SKM-1 treated with dmso at 0.1 percent for 144 hours (cell line): ENCODE data around the gene ALKBH3.

Experiments used
- DNase-seq: peaks from one replicate; lab custom pipeline; 2025; ENCODE audit not compliant: unreplicated experiment; lab: John Stamatoyannopoulos, UW

ALKBH3 gene

GRCh38 chr11:43880640-43881159 is at the start of gene ALKBH3:
Gene ALKBH3, plus strand, starts transcription at chr11:43880831. Its CDS starts 1,822 bp downstream, at chr11:43882653.
- DNase-seq, result peak; percentile 90

- peak; percentile 7 for DNase-seq
Observed at GRCh38 chr11:43830928-43831440, 49.6 kb upstream of the ALKBH3 start.

GRCh38 chr11:43832536-43832935 is 48.1 kb upstream of the ALKBH3 start:
- no peak for DNase-seq

GRCh38 chr11:43833657-43834073 is 47.0 kb upstream of the ALKBH3 start:
- DNase-seq, result no peak

GRCh38 chr11:43834286-43834685 is 46.3 kb upstream of the ALKBH3 start:
- no peak for DNase-seq

- DNase-seq, result no peak
Observed at GRCh38 chr11:43835104-43835503, 45.5 kb upstream of the ALKBH3 start.

GRCh38 chr11:43837879-43838278 is 42.8 kb upstream of the ALKBH3 start:
- DNase-seq, result no peak

GRCh38 chr11:43842021-43842420 is 38.6 kb upstream of the ALKBH3 start:
- DNase-seq, result no peak

GRCh38 chr11:43845816-43846215 is 34.8 kb upstream of the ALKBH3 start:
- DNase-seq, result no peak

GRCh38 chr11:43852057-43852636 is 28.5 kb upstream of the ALKBH3 start:
- DNase-seq, result peak; percentile 57

- DNase-seq, result no peak
Observed at GRCh38 chr11:43853781-43854180, 26.9 kb upstream of the ALKBH3 start.

GRCh38 chr11:43856993-43857392 is 23.6 kb upstream of the ALKBH3 start:
- DNase-seq, result no peak

- no peak for DNase-seq
Observed at GRCh38 chr11:43861141-43861540, 19.5 kb upstream of the ALKBH3 start.

- no peak for DNase-seq
Observed at GRCh38 chr11:43866520-43866919, 14.1 kb upstream of the ALKBH3 start.

- no peak for DNase-seq
Observed at GRCh38 chr11:43866969-43867368, 13.7 kb upstream of the ALKBH3 start.

- DNase-seq, result peak; percentile 93
Observed at GRCh38 chr11:43868852-43869567, 11.6 kb upstream of the ALKBH3 start.

GRCh38 chr11:43871051-43871450 is 9.6 kb upstream of the ALKBH3 start:
- no peak for DNase-seq

GRCh38 chr11:43872995-43873394 is 7.6 kb upstream of the ALKBH3 start:
- DNase-seq, result no peak

- no peak for DNase-seq
Observed at GRCh38 chr11:43874078-43874477, 6.6 kb upstream of the ALKBH3 start.

- no peak for DNase-seq
Observed at GRCh38 chr11:43874738-43875137, 5.9 kb upstream of the ALKBH3 start.

GRCh38 chr11:43879789-43880639 is 617 bp upstream of the ALKBH3 start:
- no peak for DNase-seq
